Activated naive CD8-positive, alpha-beta T cell (primary cell): ENCODE results near the gene ZNF174.

ENCODE experiments used
- H3K27ac Mint-ChIP-seq: one replicate; pipeline ENCODE4 v1.8.0; 2021; ENCODE audit warnings: mixed read lengths
- H3K27me3 Mint-ChIP-seq: one replicate; pipeline ENCODE4 v1.8.0; 2021; ENCODE audit warnings: mixed read lengths
- H3K36me3 Mint-ChIP-seq: one replicate; pipeline ENCODE4 v1.8.0; 2021; ENCODE audit warnings: mixed read lengths
- H3K4me1 Mint-ChIP-seq: one replicate; pipeline ENCODE4 v1.8.0; 2021; ENCODE audit warnings: low read depth, mixed read lengths
- H3K4me3 Mint-ChIP-seq: one replicate; pipeline ENCODE4 v1.8.0; 2021; ENCODE audit warnings: mild to moderate bottlenecking, mixed read lengths
- H3K9me3 Mint-ChIP-seq: one replicate; pipeline ENCODE4 v1.8.0; 2021; ENCODE audit warnings: low read depth, mixed read lengths

ZNF174 gene

DNA sequence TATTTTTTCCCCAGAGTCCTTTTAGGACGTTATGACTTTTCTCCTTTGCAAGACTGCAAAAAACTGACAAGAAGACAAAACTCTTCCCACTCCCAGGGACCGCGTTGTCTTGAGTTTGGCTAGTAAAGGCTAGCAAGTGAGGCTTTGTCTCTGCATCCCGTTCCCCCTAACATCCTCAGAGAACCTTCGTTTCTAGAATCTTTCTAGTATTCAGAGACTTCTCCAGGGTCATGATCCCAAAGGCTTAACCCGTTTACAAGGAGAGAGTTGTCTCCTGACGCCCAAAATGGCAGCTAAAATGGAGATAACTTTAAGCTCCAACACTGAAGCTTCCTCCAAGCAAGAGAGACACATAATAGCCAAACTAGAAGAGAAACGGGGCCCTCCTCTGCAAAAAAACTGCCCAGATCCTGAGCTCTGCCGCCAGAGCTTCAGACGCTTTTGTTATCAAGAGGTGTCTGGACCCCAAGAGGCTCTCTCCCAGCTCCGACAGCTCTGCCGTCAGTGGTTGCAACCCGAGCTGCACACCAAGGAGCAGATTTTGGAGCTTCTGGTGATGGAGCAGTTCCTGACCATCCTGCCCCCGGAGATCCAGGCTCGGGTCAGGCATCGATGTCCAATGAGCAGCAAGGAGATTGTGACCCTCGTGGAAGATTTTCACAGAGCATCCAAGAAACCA, 843 bp downstream of the ZNF174 start:
- peaks cover 39% of the 10 kb centered on the region for H3K36me3 Mint-ChIP-seq
- peaks cover 15% of the 10 kb centered on the region for H3K9me3 Mint-ChIP-seq
- no peaks in the 10 kb centered on the region for H3K27me3 Mint-ChIP-seq
- peak overlapping the region; percentile 82 for H3K27ac Mint-ChIP-seq
- peak overlapping the region; percentile 97 for H3K4me3 Mint-ChIP-seq
- peaks cover 47% of the 10 kb centered on the region for H3K4me1 Mint-ChIP-seq

- peaks cover 22% of the 10 kb centered on the region for H3K9me3 Mint-ChIP-seq
- no peaks in the 10 kb centered on the region for H3K27me3 Mint-ChIP-seq
- H3K36me3 Mint-ChIP-seq, result peaks cover 47% of the 10 kb centered on the region
- no peak overlapping the region for H3K4me3 Mint-ChIP-seq
- H3K27ac Mint-ChIP-seq, result no peak overlapping the region
- peaks cover 11% of the 10 kb centered on the region for H3K4me1 Mint-ChIP-seq
Observed at GRCh38 chr16:3408561-3409197, 7.7 kb downstream of the ZNF174 start.

- Mint-ChIP-seq H3K4me1 (no peaks in the 10 kb centered on the region), H3K36me3 (peaks cover 18% of the 10 kb centered on the region), H3K27me3 (no peaks in the 10 kb centered on the region), H3K4me3 (no peak overlapping the region), H3K27ac (no peak overlapping the region), H3K9me3 (peaks cover 13% of the 10 kb centered on the region)
Observed at GRCh38 chr16:3413730-3414379, 12.8 kb downstream of the ZNF174 start.

- Mint-ChIP-seq H3K4me3 (peak overlapping the region; percentile 86), H3K36me3 (peaks cover 10% of the 10 kb centered on the region), H3K4me1 (peaks cover 29% of the 10 kb centered on the region), H3K27ac (peak overlapping the region; percentile 77), H3K27me3 (no peaks in the 10 kb centered on the region), H3K9me3 (no peaks in the 10 kb centered on the region)
Observed at GRCh38 chr16:3431779-3432219, 30.8 kb downstream of the ZNF174 start.

DNA sequence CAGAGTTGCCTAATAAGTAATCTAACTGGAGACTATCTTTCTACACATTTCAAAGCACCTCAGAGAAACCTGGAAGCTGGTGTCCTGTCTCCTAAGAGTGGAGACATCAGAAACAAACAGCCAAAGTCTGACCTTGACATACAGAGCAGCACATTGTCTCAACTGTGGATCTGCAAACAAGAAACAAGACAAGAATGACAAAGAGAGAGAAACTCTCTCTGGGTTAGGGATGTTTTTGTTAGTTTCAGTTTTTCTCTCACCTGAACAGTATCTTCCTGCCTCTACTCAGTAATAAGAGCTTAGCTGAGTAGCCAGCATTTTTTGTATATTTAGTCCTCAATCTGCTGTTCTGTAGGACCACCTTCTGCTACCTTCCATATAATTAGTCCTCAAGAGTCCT, 33.4 kb downstream of the ZNF174 start:
- Mint-ChIP-seq H3K9me3 (peaks cover under 1% of the 10 kb centered on the region), H3K36me3 (peaks cover 10% of the 10 kb centered on the region), H3K27me3 (no peaks in the 10 kb centered on the region), H3K4me1 (peaks cover 35% of the 10 kb centered on the region), H3K27ac (peak overlapping the region; percentile 54), H3K4me3 (no peak overlapping the region)

DNA sequence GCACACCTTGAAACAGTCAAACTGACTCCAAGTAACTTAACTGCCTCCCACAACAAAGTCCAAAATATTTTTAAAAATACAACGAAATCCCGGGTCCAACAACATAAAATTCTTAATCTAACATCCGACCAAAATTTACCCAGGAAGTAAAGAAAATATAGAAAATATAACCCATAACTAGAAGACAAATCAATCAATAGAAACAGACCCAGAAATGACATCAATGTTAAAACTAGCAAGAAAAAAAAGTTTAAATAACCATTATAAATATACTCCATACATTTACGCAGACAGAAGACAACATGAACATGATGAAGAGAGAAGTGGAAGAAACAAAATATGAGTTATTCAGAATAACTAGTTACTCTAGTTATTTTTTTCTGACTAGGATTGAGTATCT, 38.6 kb downstream of the ZNF174 start:
- Mint-ChIP-seq H3K9me3 (peaks cover 5% of the 10 kb centered on the region), H3K4me3 (no peak overlapping the region), H3K36me3 (peaks cover 11% of the 10 kb centered on the region), H3K4me1 (peaks cover 38% of the 10 kb centered on the region), H3K27me3 (no peaks in the 10 kb centered on the region), H3K27ac (no peak overlapping the region)

DNA sequence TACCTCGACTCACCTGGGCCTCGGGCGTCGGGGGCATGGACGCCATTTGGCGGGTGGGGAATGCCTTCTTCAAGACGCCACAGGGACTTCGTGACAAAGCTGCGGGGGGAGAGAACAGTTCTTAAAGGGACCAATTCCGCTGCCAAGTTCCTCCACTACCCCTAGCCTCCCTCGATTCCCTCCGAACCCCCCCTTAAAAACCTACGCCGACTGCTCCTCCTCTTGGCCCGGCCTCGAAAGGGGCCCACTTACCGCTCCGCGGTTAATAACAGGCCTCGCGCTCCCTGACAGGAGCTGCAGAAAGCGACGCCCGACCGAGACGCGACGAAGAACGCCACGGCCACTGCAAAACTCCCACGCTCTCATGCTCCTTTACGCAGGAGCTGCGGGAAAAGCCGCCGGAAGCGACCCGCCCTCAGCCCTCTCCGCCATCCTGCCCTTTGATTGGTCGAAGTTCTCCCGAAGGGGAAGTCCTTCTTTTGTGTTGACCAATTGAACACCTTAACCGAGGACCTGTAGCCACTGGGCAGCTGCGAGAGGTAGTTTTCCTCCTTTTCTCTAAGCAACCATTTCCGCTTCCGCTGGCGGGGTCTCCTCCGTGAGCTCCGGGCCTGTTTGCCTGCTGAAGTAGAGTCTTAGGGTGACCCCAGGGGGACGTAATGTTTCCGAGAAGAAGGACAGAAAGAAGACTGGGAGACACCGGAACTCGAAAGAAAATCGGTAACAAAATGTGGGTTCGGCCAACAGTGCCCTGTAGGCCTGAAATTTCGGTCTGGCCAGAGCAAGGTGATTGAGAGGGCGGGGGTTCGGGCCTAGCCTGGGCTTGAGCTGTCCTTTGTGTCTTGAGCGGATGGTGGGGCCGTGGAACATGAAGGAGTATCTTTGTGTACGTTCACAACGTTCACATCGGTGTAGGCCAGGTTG, 42.4 kb downstream of the ZNF174 start, which contains the start of the genes NAA60 and ZNF597:
TSS of gene NAA60 (plus strand) at position 573 of the 924 bp plus-strand sequence. CDS start 32,548 bp downstream, outside the sequence.
TSS of gene ZNF597 (minus strand) at position 397 of the 924 bp plus-strand sequence. CDS start at position 46, 351 bp downstream.
- no peaks in the 10 kb centered on the region for H3K27me3 Mint-ChIP-seq
- H3K9me3 Mint-ChIP-seq, result peaks cover 5% of the 10 kb centered on the region
- H3K36me3 Mint-ChIP-seq, result peaks cover 11% of the 10 kb centered on the region
- peak within 1 kb of the TSS; percentile 98 for H3K4me3 Mint-ChIP-seq
- peaks cover 44% of the 10 kb centered on the region for H3K4me1 Mint-ChIP-seq
- H3K27ac Mint-ChIP-seq, result peak within 1 kb of the TSS; percentile 95

DNA sequence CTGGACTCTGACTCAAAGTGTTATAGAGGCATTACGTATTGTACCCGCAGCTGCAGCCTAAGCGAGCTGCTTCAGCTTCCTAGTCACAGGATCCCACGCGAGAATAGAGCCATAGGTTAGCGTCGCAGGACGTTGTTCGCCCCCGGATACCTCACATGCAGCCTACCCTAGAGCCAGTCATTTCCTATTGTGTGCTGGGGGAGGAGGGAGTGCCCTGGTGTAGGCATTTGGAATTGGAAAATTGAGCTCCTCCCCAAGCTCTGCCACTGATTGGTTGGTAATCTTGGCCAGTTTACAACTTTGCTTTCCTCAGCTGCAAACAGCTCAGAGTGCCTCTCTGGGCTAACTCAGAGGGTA, 43.0 kb downstream of the ZNF174 start:
- H3K27me3 Mint-ChIP-seq, result no peaks in the 10 kb centered on the region
- H3K4me1 Mint-ChIP-seq, result peaks cover 41% of the 10 kb centered on the region
- H3K4me3 Mint-ChIP-seq, result peak overlapping the region; percentile 98
- H3K27ac Mint-ChIP-seq, result peak overlapping the region; percentile 95
- peaks cover 5% of the 10 kb centered on the region for H3K9me3 Mint-ChIP-seq
- H3K36me3 Mint-ChIP-seq, result peaks cover 11% of the 10 kb centered on the region

DNA sequence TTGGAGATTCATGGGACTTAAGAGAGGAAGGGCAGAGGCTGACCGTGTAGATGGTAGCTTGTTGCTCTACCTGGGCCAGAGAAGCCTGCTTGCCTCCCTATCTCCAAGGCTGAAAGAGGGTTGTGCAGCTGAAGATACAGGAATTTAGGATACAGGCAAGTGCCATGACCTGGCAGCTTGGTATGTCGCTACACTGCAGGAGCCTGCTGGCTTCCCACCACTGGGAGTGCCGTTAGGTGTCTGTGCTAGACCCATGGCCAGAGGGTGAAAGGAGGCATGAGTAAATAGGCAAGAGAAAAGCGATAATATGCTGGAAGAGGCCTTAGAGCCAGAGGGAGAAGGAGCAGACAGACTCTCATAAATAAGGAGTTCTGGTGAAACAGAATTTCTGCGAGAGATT, 53.1 kb downstream of the ZNF174 start:
- H3K27ac Mint-ChIP-seq, result no peak overlapping the region
- H3K27me3 Mint-ChIP-seq, result no peaks in the 10 kb centered on the region
- H3K9me3 Mint-ChIP-seq, result no peaks in the 10 kb centered on the region
- H3K36me3 Mint-ChIP-seq, result peaks cover 2% of the 10 kb centered on the region
- no peak overlapping the region for H3K4me3 Mint-ChIP-seq
- peaks cover 19% of the 10 kb centered on the region for H3K4me1 Mint-ChIP-seq

DNA sequence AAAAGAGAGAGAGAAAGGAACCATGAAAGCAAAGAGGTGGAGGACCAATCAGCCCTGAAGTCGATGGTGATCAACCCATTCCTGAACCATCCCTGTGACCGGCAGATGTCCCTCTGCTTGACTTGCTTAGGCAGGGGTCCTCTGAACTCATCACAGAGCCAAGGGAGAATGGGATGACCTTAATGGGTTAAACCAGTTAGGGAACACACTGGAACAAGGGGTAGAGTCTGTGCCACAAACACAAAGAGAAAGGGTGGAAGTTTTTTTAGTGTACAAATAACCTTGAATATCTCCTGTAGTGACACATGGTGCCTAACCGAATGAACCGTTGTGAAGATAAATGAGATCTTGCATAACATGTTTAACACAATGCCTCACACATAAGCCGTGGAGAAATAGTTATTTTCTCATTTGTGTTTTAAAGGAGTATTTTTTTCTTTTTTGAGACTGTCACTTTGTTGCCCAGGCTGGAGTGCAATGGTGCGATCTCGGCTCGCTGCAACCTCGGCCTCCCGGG, 53.7 kb downstream of the ZNF174 start:
- no peaks in the 10 kb centered on the region for H3K9me3 Mint-ChIP-seq
- H3K4me1 Mint-ChIP-seq, result peaks cover 25% of the 10 kb centered on the region
- H3K27me3 Mint-ChIP-seq, result no peaks in the 10 kb centered on the region
- peak overlapping the region; percentile 2 for H3K27ac Mint-ChIP-seq
- no peak overlapping the region for H3K4me3 Mint-ChIP-seq
- peaks cover 2% of the 10 kb centered on the region for H3K36me3 Mint-ChIP-seq

- Mint-ChIP-seq H3K9me3 (no peaks in the 10 kb centered on the region), H3K36me3 (no peaks in the 10 kb centered on the region), H3K27ac (peak overlapping the region; percentile 92), H3K27me3 (no peaks in the 10 kb centered on the region), H3K4me3 (peak overlapping the region; percentile 86), H3K4me1 (peaks cover 47% of the 10 kb centered on the region)
Observed at GRCh38 chr16:3457434-3458252, 56.6 kb downstream of the ZNF174 start.

GRCh38 chr16:3458278-3458851, 57.4 kb downstream of the ZNF174 start:
- Mint-ChIP-seq H3K36me3 (no peaks in the 10 kb centered on the region), H3K27me3 (no peaks in the 10 kb centered on the region), H3K4me1 (peaks cover 47% of the 10 kb centered on the region), H3K9me3 (no peaks in the 10 kb centered on the region), H3K4me3 (peak overlapping the region; percentile 81), H3K27ac (peak overlapping the region; percentile 70)

DNA sequence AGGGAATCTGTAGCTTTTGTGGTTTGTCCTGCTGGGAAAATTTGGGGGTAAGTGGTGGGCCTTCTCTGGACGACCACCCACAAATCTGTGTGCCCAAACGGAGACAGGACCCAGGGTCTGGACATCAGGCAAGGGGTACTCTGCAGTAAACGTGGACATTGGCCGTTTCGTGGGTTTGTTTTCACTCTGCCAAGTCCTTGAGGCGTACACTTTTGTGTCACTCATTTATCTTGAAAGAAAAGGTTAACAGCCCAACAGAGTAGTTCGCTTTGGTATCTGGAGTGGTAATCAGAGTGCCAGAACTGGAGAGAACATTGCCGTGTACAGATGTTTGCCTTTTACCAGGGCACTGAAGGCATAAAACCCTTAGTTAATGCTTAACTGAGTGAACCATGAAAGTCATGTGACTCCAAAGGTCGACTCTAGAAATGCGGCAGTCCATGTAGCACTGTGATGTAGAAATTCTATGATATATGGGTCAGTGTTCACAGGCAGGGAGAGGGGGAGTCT, 57.9 kb downstream of the ZNF174 start:
- H3K27ac Mint-ChIP-seq, result peak overlapping the region; percentile 70
- H3K36me3 Mint-ChIP-seq, result no peaks in the 10 kb centered on the region
- peaks cover 51% of the 10 kb centered on the region for H3K4me1 Mint-ChIP-seq
- peak overlapping the region; percentile 81 for H3K4me3 Mint-ChIP-seq
- H3K9me3 Mint-ChIP-seq, result no peaks in the 10 kb centered on the region
- no peaks in the 10 kb centered on the region for H3K27me3 Mint-ChIP-seq
